ENCODE data around the gene RBPJ. TPM values are rescaled to one million over a fixed set of nuclear protein-coding genes. Genes with fewer than 3 reads are reported as not detected.

Gene RBPJ
- total and polyA plus RNA-seq, 2 experiments from 2014 or later: 73.7 to 74.5 TPM

DNA sequence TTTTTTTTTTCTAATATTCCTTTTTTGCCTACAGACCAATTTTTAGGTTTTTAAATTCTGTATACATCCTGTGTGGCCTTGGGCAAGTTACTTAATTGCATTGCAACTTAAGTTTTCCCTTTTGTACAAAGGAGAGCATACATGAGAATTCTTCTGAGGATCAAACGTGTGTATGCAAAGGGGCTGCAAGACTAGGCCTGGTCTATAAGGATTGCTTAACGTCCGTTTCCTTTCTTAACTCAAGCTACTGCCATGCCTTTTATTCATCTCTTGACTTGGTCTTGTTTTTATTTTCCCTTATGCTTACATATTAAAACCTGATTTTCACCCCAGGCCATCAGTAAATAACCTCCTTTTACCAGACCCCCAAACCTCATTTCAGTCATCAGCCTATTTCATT lies 13.6 kb downstream of the RBPJ start:
- Histone ChIP-seq H3K9me2 (replicated peaks; ENCODE audit: insufficient read depth) (no peaks in the 10 kb centered on the region), H3K9me3 (ENCODE audit: low read depth) (no peaks in the 10 kb centered on the region), H3K79me2 (peaks cover 99% of the 10 kb centered on the region), H3K4me2 (no peak overlapping the region), H4K20me1 (ENCODE audit: insufficient read depth, poor library complexity, severe bottlenecking) (peaks cover 93% of the 10 kb centered on the region), H3K27ac (no peak overlapping the region), H3K4me3 (no peak overlapping the region), H3K36me3 (replicated peaks; ENCODE audit: insufficient read depth, low read depth) (no peaks in the 10 kb centered on the region), H3K4me1 (ENCODE audit: insufficient read depth) (peaks cover 18% of the 10 kb centered on the region), H2AFZ (no peak overlapping the region), H3K27me3 (no peaks in the 10 kb centered on the region)
- TF ChIP-seq EZH2 (IDR thresholded peaks at IDR 0.05; ENCODE audit: borderline replicate concordance) (no peak), EZH2phosphoT487 (IDR thresholded peaks at IDR 0.05; ENCODE audit: low read depth, severe bottlenecking, unreplicated experiment) (no peak)
- TF ChIP-seq, protein P1, sequence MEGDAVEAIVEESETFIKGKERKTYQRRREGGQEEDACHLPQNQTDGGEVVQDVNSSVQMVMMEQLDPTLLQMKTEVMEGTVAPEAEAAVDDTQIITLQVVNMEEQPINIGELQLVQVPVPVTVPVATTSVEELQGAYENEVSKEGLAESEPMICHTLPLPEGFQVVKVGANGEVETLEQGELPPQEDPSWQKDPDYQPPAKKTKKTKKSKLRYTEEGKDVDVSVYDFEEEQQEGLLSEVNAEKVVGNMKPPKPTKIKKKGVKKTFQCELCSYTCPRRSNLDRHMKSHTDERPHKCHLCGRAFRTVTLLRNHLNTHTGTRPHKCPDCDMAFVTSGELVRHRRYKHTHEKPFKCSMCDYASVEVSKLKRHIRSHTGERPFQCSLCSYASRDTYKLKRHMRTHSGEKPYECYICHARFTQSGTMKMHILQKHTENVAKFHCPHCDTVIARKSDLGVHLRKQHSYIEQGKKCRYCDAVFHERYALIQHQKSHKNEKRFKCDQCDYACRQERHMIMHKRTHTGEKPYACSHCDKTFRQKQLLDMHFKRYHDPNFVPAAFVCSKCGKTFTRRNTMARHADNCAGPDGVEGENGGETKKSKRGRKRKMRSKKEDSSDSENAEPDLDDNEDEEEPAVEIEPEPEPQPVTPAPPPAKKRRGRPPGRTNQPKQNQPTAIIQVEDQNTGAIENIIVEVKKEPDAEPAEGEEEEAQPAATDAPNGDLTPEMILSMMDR (IDR thresholded peaks at IDR 0.05; ENCODE audit: poor library complexity): no peak
- no peak for DNase-seq (ENCODE audit: low spot score)
- 79% methylated on average over 3 of the region's 3 CpGs for WGBS (ENCODE audit: low lambda C conversion rate, missing lambda C conversion rate)

DNA sequence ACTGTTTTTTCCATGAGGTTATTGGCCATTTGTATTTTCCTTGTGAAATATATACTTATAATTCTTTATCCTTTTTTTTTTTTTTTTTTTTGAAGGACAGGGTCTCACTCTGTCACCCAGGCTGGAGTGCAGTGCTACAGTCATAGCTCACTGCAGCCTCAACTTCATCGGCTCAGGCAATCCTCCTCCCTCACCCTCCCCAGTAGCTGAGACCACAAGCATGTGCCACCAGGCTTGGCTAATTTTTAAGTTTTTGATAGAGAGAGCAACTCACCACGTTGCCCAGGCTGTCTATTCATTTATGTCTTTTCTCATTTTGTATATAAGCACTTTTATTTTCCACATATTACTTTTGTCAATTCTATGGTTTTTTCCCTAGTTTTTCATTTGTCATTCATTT lies 16.8 kb downstream of the RBPJ start:
- H3K4me3 ChIP-seq: no peak overlapping the region
- WGBS (ENCODE audit: low lambda C conversion rate, missing lambda C conversion rate): 100% methylated on average over 2 of the region's 2 CpGs
- DNase-seq (ENCODE audit: low spot score): no peak
- no peak overlapping the region for H3K4me2 ChIP-seq
- H3K36me3 ChIP-seq (replicated peaks; ENCODE audit: insufficient read depth, low read depth): no peaks in the 10 kb centered on the region
- H3K9me3 ChIP-seq (ENCODE audit: low read depth): no peaks in the 10 kb centered on the region
- H3K4me1 ChIP-seq (ENCODE audit: insufficient read depth): peaks cover 16% of the 10 kb centered on the region
- no peaks in the 10 kb centered on the region for H3K27me3 ChIP-seq
- no peak for TF ChIP-seq EZH2 (IDR thresholded peaks at IDR 0.05; ENCODE audit: borderline replicate concordance)
- no peak for TF ChIP-seq EZH2phosphoT487 (IDR thresholded peaks at IDR 0.05; ENCODE audit: low read depth, severe bottlenecking, unreplicated experiment)
- TF ChIP-seq, protein P1 (IDR thresholded peaks at IDR 0.05; ENCODE audit: poor library complexity): no peak
- no peak overlapping the region for H3K27ac ChIP-seq
- no peak overlapping the region for H2AFZ ChIP-seq
- H3K79me2 ChIP-seq: peaks cover 98% of the 10 kb centered on the region
- H3K9me2 ChIP-seq (replicated peaks; ENCODE audit: insufficient read depth): no peaks in the 10 kb centered on the region
- peaks cover 94% of the 10 kb centered on the region for H4K20me1 ChIP-seq (ENCODE audit: insufficient read depth, poor library complexity, severe bottlenecking)

DNA sequence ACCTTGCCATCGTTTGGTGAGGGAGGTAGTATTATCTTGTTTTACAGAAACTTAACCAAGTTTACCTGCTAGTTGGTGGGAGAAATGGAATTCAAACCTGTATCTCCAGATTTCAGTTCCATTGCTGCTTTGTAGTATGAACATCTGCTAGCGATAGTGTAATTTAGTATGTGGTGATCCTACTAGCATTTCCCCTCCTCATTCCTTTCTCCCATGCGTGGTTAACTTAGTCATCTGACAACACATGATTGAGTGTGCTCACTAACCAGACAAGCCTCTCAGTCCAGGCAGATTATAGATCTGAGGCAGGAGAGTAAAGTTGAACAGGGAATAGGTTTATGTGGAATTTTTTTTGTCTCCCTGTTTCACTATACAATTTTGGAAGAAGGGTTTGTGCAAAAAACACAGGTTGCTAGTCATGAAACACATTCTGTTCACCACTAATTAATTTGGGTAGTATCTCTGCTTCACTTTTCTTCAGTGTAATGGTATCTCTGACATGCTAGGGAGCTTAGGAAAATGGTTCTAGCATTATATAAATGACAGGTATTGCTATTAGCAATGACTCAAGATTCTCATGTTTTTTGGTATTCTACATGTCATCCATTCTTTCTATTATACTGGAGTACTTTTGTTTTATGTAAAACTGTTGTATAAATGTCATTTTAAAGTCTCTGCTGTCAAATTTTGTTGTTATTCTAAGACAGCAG lies 21.7 kb downstream of the RBPJ start:
- peaks cover 98% of the 10 kb centered on the region for H3K79me2 ChIP-seq
- TF ChIP-seq EZH2phosphoT487 (IDR thresholded peaks at IDR 0.05; ENCODE audit: low read depth, severe bottlenecking, unreplicated experiment) (no peak), EZH2 (IDR thresholded peaks at IDR 0.05; ENCODE audit: borderline replicate concordance) (no peak)
- no peaks in the 10 kb centered on the region for H3K36me3 ChIP-seq (replicated peaks; ENCODE audit: insufficient read depth, low read depth)
- peaks cover 93% of the 10 kb centered on the region for H4K20me1 ChIP-seq (ENCODE audit: insufficient read depth, poor library complexity, severe bottlenecking)
- H3K4me2 ChIP-seq: peak overlapping the region; percentile 29
- H3K9me2 ChIP-seq (replicated peaks; ENCODE audit: insufficient read depth): no peaks in the 10 kb centered on the region
- no peak overlapping the region for H2AFZ ChIP-seq
- H3K9me3 ChIP-seq (ENCODE audit: low read depth): no peaks in the 10 kb centered on the region
- peaks cover 19% of the 10 kb centered on the region for H3K4me1 ChIP-seq (ENCODE audit: insufficient read depth)
- 55% methylated on average over 3 of the region's 3 CpGs for WGBS (ENCODE audit: low lambda C conversion rate, missing lambda C conversion rate)
- no peaks in the 10 kb centered on the region for H3K27me3 ChIP-seq
- peak overlapping the region; percentile 65 for H3K27ac ChIP-seq
- peak; percentile 48 for DNase-seq (ENCODE audit: low spot score)
- H3K4me3 ChIP-seq: no peak overlapping the region

DNA sequence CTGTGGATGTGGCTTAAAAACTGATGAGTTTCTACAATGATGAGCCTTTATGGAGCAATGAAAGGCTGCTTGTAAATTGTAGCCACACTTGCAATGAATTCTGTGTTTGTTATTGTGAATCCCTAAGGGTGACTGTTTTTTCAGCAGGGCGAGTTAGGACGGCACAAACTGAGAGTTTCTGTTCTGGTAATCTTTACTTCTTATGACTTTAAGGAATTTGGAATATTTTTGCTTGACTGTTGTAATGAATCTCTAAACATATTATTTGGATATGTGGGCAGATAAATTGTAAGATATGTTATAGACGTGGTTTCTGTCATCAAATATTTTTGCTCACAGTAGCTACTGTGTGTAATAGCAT lies 22.2 kb downstream of the RBPJ start:
- Histone ChIP-seq H3K27me3 (no peaks in the 10 kb centered on the region), H4K20me1 (ENCODE audit: insufficient read depth, poor library complexity, severe bottlenecking) (peaks cover 94% of the 10 kb centered on the region), H2AFZ (no peak overlapping the region), H3K27ac (peak overlapping the region; percentile 65), H3K79me2 (peaks cover 98% of the 10 kb centered on the region), H3K4me1 (ENCODE audit: insufficient read depth) (peaks cover 19% of the 10 kb centered on the region), H3K36me3 (replicated peaks; ENCODE audit: insufficient read depth, low read depth) (no peaks in the 10 kb centered on the region), H3K4me3 (no peak overlapping the region), H3K9me3 (ENCODE audit: low read depth) (no peaks in the 10 kb centered on the region), H3K9me2 (replicated peaks; ENCODE audit: insufficient read depth) (no peaks in the 10 kb centered on the region), H3K4me2 (peak overlapping the region; percentile 29)
- DNase-seq (ENCODE audit: low spot score): no peak
- TF ChIP-seq, protein P1 (IDR thresholded peaks at IDR 0.05; ENCODE audit: poor library complexity): no peak
- TF ChIP-seq EZH2 (IDR thresholded peaks at IDR 0.05; ENCODE audit: borderline replicate concordance): no peak
- TF ChIP-seq EZH2phosphoT487 (IDR thresholded peaks at IDR 0.05; ENCODE audit: low read depth, severe bottlenecking, unreplicated experiment): no peak
- 65% methylated on average over 3 of the region's 3 CpGs for WGBS (ENCODE audit: low lambda C conversion rate, missing lambda C conversion rate)
